Breast epithelium (tissue), 3 donors: Measurements from ENCODE around the gene ADGRL4.

Experiments used
- POLR2A ChIP-seq: fragments of 450-650 bp; IDR thresholded peaks from one replicate; pipeline ENCODE4 v1.6.1; 2016; ENCODE audit warnings: antibody characterized with exemption, mild to moderate bottlenecking, moderate library complexity
- POLR2AphosphoS5 ChIP-seq, 3 donors: sonication (generic); formaldehyde crosslinking; IDR thresholded peaks; one replicate each; pipeline ENCODE4 v1.6.1; 2017; ENCODE audit warnings: antibody characterized with exemption in 3 of 3

DNA sequence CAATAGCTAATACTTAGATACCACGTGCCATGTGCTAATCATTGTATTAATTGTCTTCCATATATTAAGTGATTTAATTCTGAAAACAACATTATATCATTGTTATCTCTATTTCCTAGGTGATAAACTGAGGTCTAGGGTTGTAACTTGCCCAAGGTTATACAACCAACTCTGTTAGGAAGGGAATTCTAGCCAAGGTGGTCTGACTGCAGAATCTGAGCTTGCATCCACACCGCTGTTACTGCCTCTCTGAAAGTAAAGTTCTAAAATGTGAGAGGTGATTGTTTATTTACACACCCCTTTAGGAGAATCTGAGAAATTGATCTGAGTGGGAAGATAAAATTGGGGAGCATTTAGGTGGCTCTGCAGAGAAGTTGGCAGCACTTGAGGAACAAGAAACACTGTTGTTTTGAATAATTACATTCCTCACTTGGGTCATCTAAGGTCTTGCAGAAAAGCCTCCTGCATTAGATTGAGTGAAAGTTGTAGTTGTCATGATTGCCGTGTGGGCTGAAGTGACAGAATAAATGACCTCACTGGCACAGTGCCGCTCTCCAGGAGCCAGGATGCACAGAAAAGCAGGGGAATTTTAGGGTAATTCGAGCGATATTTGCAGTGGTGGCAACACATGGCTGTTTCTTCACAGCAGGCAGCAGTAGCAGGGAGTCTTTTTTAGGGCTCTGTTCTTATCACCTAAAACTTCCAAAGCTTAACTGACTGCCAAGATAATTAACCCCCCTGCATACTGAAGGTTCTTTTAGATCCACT, 121.7 kb downstream of the ADGRL4 start:
- no peak for TF ChIP-seq POLR2A
- no peak for TF ChIP-seq POLR2AphosphoS5 (IDR thresholded peaks at IDR 0.05)
